Activated CD4-positive, alpha-beta T cell treated with anti-CD3 and anti-CD28 coated beads, Interleukin-2, amount 50 U/mL, for 4 hours (primary cell): ENCODE measurements around the gene MRPS6.

Experiments used
- DNase-seq, 2 experiments: peaks; one replicate each; pipeline ENCODE4 v3.0.0-alpha.2; 2020

The MRPS6 gene

GRCh38 chr21:34182436-34182835, 109.1 kb downstream of the MRPS6 start:
- DNase-seq: no peak

- no peak for DNase-seq
Measured at GRCh38 chr21:34183331-34183928, 110.1 kb downstream of the MRPS6 start.

- DNase-seq: no peak
Measured at GRCh38 chr21:34184232-34184631, 110.9 kb downstream of the MRPS6 start.

GRCh38 chr21:34185026-34185750, 111.8 kb downstream of the MRPS6 start:
- DNase-seq: no peak

- no peak for DNase-seq
Measured at GRCh38 chr21:34186109-34186719, 112.8 kb downstream of the MRPS6 start.

GRCh38 chr21:34187935-34188334, 114.6 kb downstream of the MRPS6 start:
- no peak for DNase-seq

- DNase-seq: no peak
Measured at GRCh38 chr21:34189506-34189905, 116.1 kb downstream of the MRPS6 start.

GRCh38 chr21:34190576-34191321, 117.4 kb downstream of the MRPS6 start:
- no peak for DNase-seq

- DNase-seq: no peak
Measured at GRCh38 chr21:34191876-34192275, 118.5 kb downstream of the MRPS6 start.
